AG09319 (cell line): ENCODE measurements around the gene CSNK2A2.

Experiments
- DNase-seq: peaks from one replicate; pipeline ENCODE4 v3.0.0-alpha.2; 2010; ENCODE audit warnings: low read depth; ENCODE audit errors: extremely low read depth
- TF ChIP-seq, protein P1 (sequence below): IDR thresholded peaks from 2 replicates; pipeline ENCODE4 v1.5.1; 2011; ENCODE audit warnings: low read depth, mild to moderate bottlenecking, inconsistent platforms, low read length, moderate library complexity

The CSNK2A2 gene

GRCh38 chr16:58198803-58199411 is 1.0 kb upstream of the CSNK2A2 start:
- TF ChIP-seq, protein P1, sequence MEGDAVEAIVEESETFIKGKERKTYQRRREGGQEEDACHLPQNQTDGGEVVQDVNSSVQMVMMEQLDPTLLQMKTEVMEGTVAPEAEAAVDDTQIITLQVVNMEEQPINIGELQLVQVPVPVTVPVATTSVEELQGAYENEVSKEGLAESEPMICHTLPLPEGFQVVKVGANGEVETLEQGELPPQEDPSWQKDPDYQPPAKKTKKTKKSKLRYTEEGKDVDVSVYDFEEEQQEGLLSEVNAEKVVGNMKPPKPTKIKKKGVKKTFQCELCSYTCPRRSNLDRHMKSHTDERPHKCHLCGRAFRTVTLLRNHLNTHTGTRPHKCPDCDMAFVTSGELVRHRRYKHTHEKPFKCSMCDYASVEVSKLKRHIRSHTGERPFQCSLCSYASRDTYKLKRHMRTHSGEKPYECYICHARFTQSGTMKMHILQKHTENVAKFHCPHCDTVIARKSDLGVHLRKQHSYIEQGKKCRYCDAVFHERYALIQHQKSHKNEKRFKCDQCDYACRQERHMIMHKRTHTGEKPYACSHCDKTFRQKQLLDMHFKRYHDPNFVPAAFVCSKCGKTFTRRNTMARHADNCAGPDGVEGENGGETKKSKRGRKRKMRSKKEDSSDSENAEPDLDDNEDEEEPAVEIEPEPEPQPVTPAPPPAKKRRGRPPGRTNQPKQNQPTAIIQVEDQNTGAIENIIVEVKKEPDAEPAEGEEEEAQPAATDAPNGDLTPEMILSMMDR: no peak
- no peak for DNase-seq

GRCh38 chr16:58197314-58198012 is 443 bp downstream of the CSNK2A2 start:
- no peak for DNase-seq
- TF ChIP-seq, protein P1: no peak

- DNase-seq: no peak
- TF ChIP-seq, protein P1: no peak
Observed at GRCh38 chr16:58196898-58197313, 1.0 kb downstream of the CSNK2A2 start.

- no peak for DNase-seq
- TF ChIP-seq, protein P1: no peak
Observed at GRCh38 chr16:58195771-58196170, 2.1 kb downstream of the CSNK2A2 start.

DNA sequence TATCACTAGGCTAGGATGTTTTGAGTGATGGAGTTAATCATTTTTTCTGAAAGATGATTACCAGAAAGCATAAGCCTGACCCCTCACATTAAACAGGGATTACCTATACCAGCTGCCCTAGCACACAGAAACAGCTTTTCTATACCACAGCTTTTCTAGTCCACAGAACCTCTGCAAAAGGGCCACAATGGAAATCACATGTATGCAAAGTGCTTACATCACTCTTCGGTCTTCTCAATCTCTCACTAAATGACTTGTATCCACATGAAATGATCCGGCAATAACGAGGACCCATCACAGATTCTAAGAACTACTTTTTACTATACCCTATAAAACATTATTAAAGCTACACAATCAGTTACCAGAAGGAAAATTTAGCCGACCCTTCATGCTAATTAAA is 2.6 kb downstream of the CSNK2A2 start:
- TF ChIP-seq, protein P1: no peak
- no peak for DNase-seq

DNA sequence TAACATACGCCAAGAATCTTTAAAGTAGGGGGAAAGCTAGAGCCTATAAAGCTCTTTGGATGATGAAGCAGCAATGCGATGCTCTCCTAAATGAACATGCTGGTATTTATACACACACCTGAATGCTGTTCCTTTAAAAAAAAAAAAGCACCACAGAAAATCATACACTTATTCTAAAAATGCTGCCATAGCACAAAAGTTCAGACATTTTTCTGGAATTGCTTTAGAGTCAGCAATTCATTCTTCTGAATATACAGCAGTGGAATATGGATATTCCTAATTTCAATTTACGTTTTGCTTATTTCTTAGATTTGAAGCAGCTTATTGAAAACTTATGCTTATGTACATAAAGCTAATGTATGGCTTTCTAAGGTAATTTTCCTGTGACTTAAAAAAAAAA is 3.1 kb downstream of the CSNK2A2 start:
- TF ChIP-seq, protein P1: no peak
- DNase-seq: no peak

GRCh38 chr16:58187665-58188421 is 10.1 kb downstream of the CSNK2A2 start:
- DNase-seq: no peak
- TF ChIP-seq, protein P1: no peak
